HCT116 (cell line): ENCODE measurements around the gene SYNE1. TPM values are rescaled to one million over a fixed set of nuclear protein-coding genes. Genes with fewer than 3 reads are reported as not detected.
"Not testable (repeated sequence)": the region's sequence is repeated elsewhere in the genome, so short reads cannot be mapped to it uniquely, and the experiment has no call there.

Experiments
- ATAC-seq: fragments of 200-7000 bp; cut with Tn5 transposase; 2 replicates; pipeline ENCODE4 v1.9.1; 2020; ENCODE audit warnings: mild to moderate bottlenecking, moderate library complexity
- BruUV-seq: library from RNA; stranded (reverse); fragments of 400-500 nt; replicated peaks from 2 replicates; lab custom pipeline; 2021; lab: Mats Ljungman, UMichigan
- CTCF ChIA-PET: fragments of 300-600 bp; sonication (Branson Sonifier 250); formaldehyde crosslinking; loops from one replicate; lab custom pipeline; 2021; ENCODE audit warnings: antibody characterized with exemption; lab: Charles Lee
- POLR2A ChIA-PET: fragments of 300-600, 350-600 bp; sonication (Branson Sonifier 250); formaldehyde crosslinking; loops from one replicate; lab custom pipeline; 2021; ENCODE audit warnings: antibody characterized with exemption; lab: Charles Lee
- RAD21 ChIA-PET, 2 experiments: fragments of 300-600 bp; sonication (Branson Sonifier 250); formaldehyde crosslinking; loops; one replicate each; lab custom pipeline; 2023; ENCODE audit warnings: low total read pairs in 2 of 2; ENCODE audit not compliant: uncharacterized antibody in 2 of 2, unreplicated experiment in 2 of 2, low non-redundant PET in 1 of 2; lab: Charles Lee
- DNase-seq: peaks from one replicate; pipeline ENCODE4 v3.0.0-alpha.2; 2010; ENCODE audit warnings: low read depth, low spot score
- H2AFZ ChIP-seq: fragments of 200-600 bp; shearing (Covaris generic), sonication (generic); 2 replicates; pipeline ENCODE4 v1.6.1; 2017; ENCODE audit warnings: low read depth, mixed run types, mixed read lengths, antibody characterized with exemption, low read length; ENCODE audit not compliant: poor library complexity, severe bottlenecking
- H3K27ac ChIP-seq: 2 replicates; pipeline ENCODE4 v1.5.1; 2012; ENCODE audit warnings: low read depth, low read length
- H3K27me3 ChIP-seq: fragments of 200-600 bp; sonication (generic); 2 replicates; pipeline ENCODE4 v1.6.1; 2016; ENCODE audit warnings: mixed run types, low read length, mixed read lengths; ENCODE audit not compliant: insufficient read depth
- H3K36me3 ChIP-seq, 2 experiments: fragments of 200-500 bp in 1 of 2; fragments of 200-600 bp in 1 of 2; sonication (Bioruptor generic) in 1 of 2; sonication (generic) in 1 of 2; 2 replicates each; pipeline versions ENCODE4 v1.5.1 to v1.6.1; 2014 to 2016; ENCODE audit warnings: low read length in 2 of 2, inconsistent platforms in 1 of 2, mixed read lengths in 1 of 2, mixed run types in 1 of 2; ENCODE audit not compliant: insufficient read depth in 2 of 2, control insufficient read depth in 1 of 2
- H3K4me1 ChIP-seq, 2 experiments: fragments of 200-600 bp in 1 of 2; sonication (generic) in 1 of 2; 2 replicates each; pipeline versions ENCODE4 v1.5.1 to v1.6.1; 2012 to 2017; ENCODE audit warnings: low read length in 2 of 2, inconsistent platforms in 1 of 2, mild to moderate bottlenecking in 1 of 2, mixed read lengths in 1 of 2, mixed run types in 1 of 2, moderate library complexity in 1 of 2; ENCODE audit not compliant: insufficient read depth in 2 of 2, control insufficient read depth in 1 of 2
- H3K4me2 ChIP-seq: fragments of 200-600 bp; sonication (generic); 2 replicates; pipeline ENCODE4 v1.6.1; 2017; ENCODE audit warnings: mixed run types, low read length, mixed read lengths
- H3K4me3 ChIP-seq, 2 experiments: fragments of 200-600 bp in 1 of 2; sonication (generic) in 1 of 2; replicated peaks in 1 of 2; 2 replicates each; pipeline ENCODE4 v1.5.1; 2011 to 2016; ENCODE audit warnings: low read length in 2 of 2, control low read depth in 1 of 2, low read depth in 1 of 2, mild to moderate bottlenecking in 1 of 2, mixed read lengths in 1 of 2, mixed run types in 1 of 2
- H3K79me2 ChIP-seq: fragments of 200-600 bp; sonication (generic); 2 replicates; pipeline ENCODE4 v1.6.1; 2017; ENCODE audit warnings: mild to moderate bottlenecking, mixed run types, low read length, moderate library complexity, mixed read lengths; ENCODE audit not compliant: insufficient read depth
- H3K9ac ChIP-seq: fragments of 200-600 bp; sonication (generic); 2 replicates; pipeline ENCODE4 v1.6.1; 2016; ENCODE audit warnings: low read length, mixed read lengths
- H3K9me2 ChIP-seq: fragments of 200-600 bp; sonication (generic), shearing (Covaris generic); 2 replicates; pipeline ENCODE4 v1.6.1; 2017; ENCODE audit warnings: mixed run types, mild to moderate bottlenecking, moderate library complexity; ENCODE audit not compliant: insufficient read depth
- H3K9me3 ChIP-seq, 2 experiments: fragments of 200-500 bp in 1 of 2; fragments of 200-600 bp in 1 of 2; sonication (Bioruptor generic) in 1 of 2; sonication (generic) in 1 of 2; 2 replicates each; pipeline ENCODE4 v1.6.1; 2014 to 2017; ENCODE audit warnings: low read length in 2 of 2, mixed read lengths in 2 of 2, inconsistent platforms in 1 of 2, low read depth in 1 of 2, mild to moderate bottlenecking in 1 of 2, mixed run types in 1 of 2, moderate library complexity in 1 of 2; ENCODE audit not compliant: control insufficient read depth in 1 of 2, insufficient read depth in 1 of 2
- H4K20me1 ChIP-seq: fragments of 200-600 bp; sonication (generic), shearing (Covaris generic); 2 replicates; pipeline ENCODE4 v1.6.1; 2017; ENCODE audit warnings: mixed run types, mild to moderate bottlenecking, moderate library complexity; ENCODE audit not compliant: insufficient read depth
- EZH2 ChIP-seq: fragments of 200-600 bp; sonication (generic); IDR thresholded peaks from 2 replicates; pipeline ENCODE4 v1.6.1; 2017; ENCODE audit warnings: antibody characterized with exemption, mixed run types
- POLR2AphosphoS5 ChIP-seq: IDR thresholded peaks from 2 replicates; pipeline ENCODE4 v1.6.1; 2011; ENCODE audit warnings: mild to moderate bottlenecking, low read depth, low read length, moderate library complexity
- RAD21 ChIP-seq: IDR thresholded peaks from 2 replicates; pipeline ENCODE4 v1.6.1; 2012; ENCODE audit warnings: low read depth, mild to moderate bottlenecking
- SP1 ChIP-seq: IDR thresholded peaks from 2 replicates; pipeline ENCODE4 v1.6.1; 2012; ENCODE audit warnings: low read depth
- TCF7L2 ChIP-seq: IDR thresholded peaks from 2 replicates; pipeline ENCODE4 v1.7.0; 2011; ENCODE audit warnings: borderline replicate concordance, inconsistent platforms; ENCODE audit not compliant: insufficient read depth, insufficient read length; ENCODE audit errors: extremely low read depth
- YY1 ChIP-seq: IDR thresholded peaks from 2 replicates; pipeline ENCODE4 v1.6.1; 2011; ENCODE audit warnings: low read length, low read depth, moderate library complexity, mild to moderate bottlenecking; ENCODE audit not compliant: insufficient replicate concordance; ENCODE audit errors: extremely low read depth
- ZNF274 ChIP-seq: fragments of 200-500 bp; sonication (Bioruptor generic); IDR thresholded peaks from 2 replicates; pipeline ENCODE4 v1.6.1; 2014; ENCODE audit warnings: mild to moderate bottlenecking, low read depth, low read length, inconsistent platforms
- intact Hi-C: fragments of 100-400 bp; cut with micrococcal nuclease; formaldehyde crosslinking; loops from 2 replicates; pipeline ENCODE4 v1.10.0; 2022
- total RNA-seq: library from RNA; stranded (reverse); gene quantifications from one replicate; pipeline ENCODE4 v1.2.1, GENCODE V29; 2021; ENCODE audit not compliant: unreplicated experiment
- TF ChIP-seq, protein P1 (sequence below): IDR thresholded peaks from 2 replicates; pipeline ENCODE4 v1.6.1; 2012; ENCODE audit warnings: low read depth

The SYNE1 gene
- total RNA-seq, 1 experiment from 2014 or later = 5.4 TPM

DNA sequence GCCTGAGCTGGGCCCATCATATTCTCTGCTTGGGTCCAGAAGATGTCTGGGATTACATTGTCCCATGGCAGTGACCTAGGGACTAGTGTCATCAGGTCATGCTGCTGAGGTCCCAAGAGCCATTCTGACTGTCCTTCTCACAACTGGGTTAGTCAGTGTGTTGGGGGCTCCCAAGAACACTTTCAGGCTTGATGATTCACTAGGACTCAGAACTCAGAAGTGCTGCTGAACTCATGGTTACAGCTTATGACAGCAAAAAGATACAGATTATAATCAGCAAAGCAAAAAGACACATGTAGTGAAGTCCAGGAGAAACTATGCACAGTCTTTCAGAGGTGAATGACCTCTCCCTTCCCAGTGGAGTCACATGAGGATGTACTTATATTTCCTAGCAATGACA lies 107.8 kb downstream of the SYNE1 start (continued):
- TF ChIP-seq, protein P1, sequence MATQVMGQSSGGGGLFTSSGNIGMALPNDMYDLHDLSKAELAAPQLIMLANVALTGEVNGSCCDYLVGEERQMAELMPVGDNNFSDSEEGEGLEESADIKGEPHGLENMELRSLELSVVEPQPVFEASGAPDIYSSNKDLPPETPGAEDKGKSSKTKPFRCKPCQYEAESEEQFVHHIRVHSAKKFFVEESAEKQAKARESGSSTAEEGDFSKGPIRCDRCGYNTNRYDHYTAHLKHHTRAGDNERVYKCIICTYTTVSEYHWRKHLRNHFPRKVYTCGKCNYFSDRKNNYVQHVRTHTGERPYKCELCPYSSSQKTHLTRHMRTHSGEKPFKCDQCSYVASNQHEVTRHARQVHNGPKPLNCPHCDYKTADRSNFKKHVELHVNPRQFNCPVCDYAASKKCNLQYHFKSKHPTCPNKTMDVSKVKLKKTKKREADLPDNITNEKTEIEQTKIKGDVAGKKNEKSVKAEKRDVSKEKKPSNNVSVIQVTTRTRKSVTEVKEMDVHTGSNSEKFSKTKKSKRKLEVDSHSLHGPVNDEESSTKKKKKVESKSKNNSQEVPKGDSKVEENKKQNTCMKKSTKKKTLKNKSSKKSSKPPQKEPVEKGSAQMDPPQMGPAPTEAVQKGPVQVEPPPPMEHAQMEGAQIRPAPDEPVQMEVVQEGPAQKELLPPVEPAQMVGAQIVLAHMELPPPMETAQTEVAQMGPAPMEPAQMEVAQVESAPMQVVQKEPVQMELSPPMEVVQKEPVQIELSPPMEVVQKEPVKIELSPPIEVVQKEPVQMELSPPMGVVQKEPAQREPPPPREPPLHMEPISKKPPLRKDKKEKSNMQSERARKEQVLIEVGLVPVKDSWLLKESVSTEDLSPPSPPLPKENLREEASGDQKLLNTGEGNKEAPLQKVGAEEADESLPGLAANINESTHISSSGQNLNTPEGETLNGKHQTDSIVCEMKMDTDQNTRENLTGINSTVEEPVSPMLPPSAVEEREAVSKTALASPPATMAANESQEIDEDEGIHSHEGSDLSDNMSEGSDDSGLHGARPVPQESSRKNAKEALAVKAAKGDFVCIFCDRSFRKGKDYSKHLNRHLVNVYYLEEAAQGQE = no peak
- no peak for TF ChIP-seq EZH2
- no peak for TF ChIP-seq SP1

DNA sequence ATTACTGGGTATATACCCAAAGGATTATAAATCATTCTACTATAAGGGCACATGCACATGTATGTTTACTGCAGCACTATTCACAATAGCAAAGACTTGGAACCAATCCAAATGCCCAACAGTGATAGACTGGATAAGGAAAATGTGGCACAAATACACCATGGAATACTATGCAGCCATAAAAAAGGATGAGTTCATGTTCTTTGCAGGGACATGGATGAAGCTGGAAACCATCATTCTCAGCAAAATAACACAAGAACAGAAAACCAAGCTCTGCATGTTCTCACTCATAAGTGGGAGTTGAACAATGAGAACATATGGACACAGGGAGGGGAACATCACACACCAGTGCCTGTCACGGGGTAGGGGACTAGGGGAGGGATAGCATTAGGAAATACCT lies 123.0 kb downstream of the SYNE1 start:
- H3K9me3 ChIP-seq, H3K9me2 ChIP-seq, intact Hi-C loops, CTCF ChIA-PET, H3K27ac ChIP-seq, BruUV-seq, H3K9ac ChIP-seq, H3K4me2 ChIP-seq, DNase-seq, RAD21 ChIA-PET, H2AFZ ChIP-seq, POLR2A ChIA-PET, H3K79me2 ChIP-seq, H3K4me3 ChIP-seq, ATAC-seq, H3K36me3 ChIP-seq, H3K4me1 ChIP-seq, H3K27me3 ChIP-seq, H4K20me1 ChIP-seq: not testable (repeated sequence)

DNA sequence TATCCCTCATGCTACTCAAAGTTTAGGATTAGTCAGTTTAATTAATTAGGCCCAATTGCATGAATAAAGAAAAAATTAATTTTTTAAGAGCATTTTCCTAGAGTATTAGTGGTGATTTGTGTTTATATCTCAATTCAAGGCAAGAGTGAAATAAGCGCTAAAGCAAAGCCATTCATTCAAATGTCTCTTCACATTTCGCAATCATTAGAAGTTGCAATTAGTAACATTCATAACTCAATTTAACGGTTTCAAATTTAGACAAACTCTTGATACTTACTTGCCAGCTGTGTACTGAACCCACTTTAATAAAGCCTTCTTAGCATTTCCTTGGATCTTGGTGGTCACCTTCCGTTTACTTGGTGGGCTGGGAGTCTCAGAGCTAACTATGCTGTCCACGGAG lies 127.2 kb downstream of the SYNE1 start:
- ATAC-seq (no peak), DNase-seq (no peak)
- Histone ChIP-seq H3K4me2 (no peak overlapping the region), H2AFZ (no peak overlapping the region), H3K9me2 (no peaks in the 10 kb centered on the region), H3K36me3 (no peaks in the 10 kb centered on the region), H4K20me1 (no peaks in the 10 kb centered on the region), H3K27me3 (no peaks in the 10 kb centered on the region), H3K4me3 (no peak overlapping the region), H3K27ac (no peak overlapping the region), H3K9ac (no peak overlapping the region), H3K4me1 (no peaks in the 10 kb centered on the region), H3K79me2 (no peaks in the 10 kb centered on the region), H3K9me3 (no peaks in the 10 kb centered on the region)
- no TSS peak for BruUV-seq
- intact Hi-C loops = loop anchor here (1.0 kb wide), 1 partner anchor 26 kb away; no protein-coding TSS in a partner anchor
- ChIA-PET POLR2A (no interaction called here), RAD21 (no interaction called here), CTCF (no interaction called here)
- TF ChIP-seq, protein P1 = no peak
- TF ChIP-seq YY1 (no peak), TCF7L2 (no peak), SP1 (no peak), RAD21 (no peak), POLR2AphosphoS5 (no peak), ZNF274 (no peak)
